ENCODE measurements around the gene DUSP3. TPM values are rescaled to one million over a fixed set of nuclear protein-coding genes. Genes with fewer than 3 reads are reported as not detected.

DUSP3 gene
- total RNA-seq, 1 donor from 2014 or later, result 293 TPM

- Histone ChIP-seq H3K36me3 (no peaks in the 10 kb centered on the region), H3K4me1 (peaks cover 3% of the 10 kb centered on the region), H3K9me3 (replicated peaks) (peaks cover 5% of the 10 kb centered on the region), H3K27ac (replicated peaks) (no peak overlapping the region), H3K4me3 (no peak overlapping the region), H3K27me3 (ENCODE audit: low read depth) (no peaks in the 10 kb centered on the region)
- intact Hi-C loops (cut with micrococcal nuclease), result loop anchor here (10.0 kb wide), 1 partner anchor 55 kb away; the partner anchor contains the start of gene CD300LG
- no peak for DNase-seq
- no peak for TF ChIP-seq CTCF (IDR thresholded peaks at IDR 0.05; ENCODE audit: borderline replicate concordance)
These were observed 10.7 kb upstream of the DUSP3 start for GRCh38 chr17:43789482-43789881.

- Histone ChIP-seq H3K27ac (replicated peaks) (no peak overlapping the region), H3K9me3 (replicated peaks) (peaks cover 5% of the 10 kb centered on the region), H3K4me1 (peaks cover 3% of the 10 kb centered on the region), H3K36me3 (no peaks in the 10 kb centered on the region), H3K27me3 (ENCODE audit: low read depth) (no peaks in the 10 kb centered on the region), H3K4me3 (no peak overlapping the region)
- TF ChIP-seq CTCF (IDR thresholded peaks at IDR 0.05; ENCODE audit: borderline replicate concordance), result no peak
- intact Hi-C loops (cut with micrococcal nuclease), result loop anchor here (10.0 kb wide), 1 partner anchor 56 kb away; the partner anchor contains the start of gene CD300LG
- no peak for DNase-seq
These were observed 9.8 kb upstream of the DUSP3 start for GRCh38 chr17:43788540-43788939.

GRCh38 chr17:43787728-43788127, 9.0 kb upstream of the DUSP3 start:
- DNase-seq, result no peak
- Histone ChIP-seq H3K36me3 (no peaks in the 10 kb centered on the region), H3K4me3 (no peak overlapping the region), H3K9me3 (replicated peaks) (peaks cover 2% of the 10 kb centered on the region), H3K27me3 (ENCODE audit: low read depth) (no peaks in the 10 kb centered on the region), H3K27ac (replicated peaks) (no peak overlapping the region), H3K4me1 (peaks cover 3% of the 10 kb centered on the region)
- intact Hi-C loops (cut with micrococcal nuclease), result loop anchor here (10.0 kb wide), 1 partner anchor 57 kb away; the partner anchor contains the start of gene CD300LG
- TF ChIP-seq CTCF (IDR thresholded peaks at IDR 0.05; ENCODE audit: borderline replicate concordance), result no peak

- Histone ChIP-seq H3K27ac (replicated peaks) (no peak overlapping the region), H3K9me3 (replicated peaks) (no peaks in the 10 kb centered on the region), H3K36me3 (no peaks in the 10 kb centered on the region), H3K27me3 (ENCODE audit: low read depth) (no peaks in the 10 kb centered on the region), H3K4me1 (peaks cover 5% of the 10 kb centered on the region), H3K4me3 (no peak overlapping the region)
- intact Hi-C loops (cut with micrococcal nuclease), result loop anchor here (10.0 kb wide), 1 partner anchor 60 kb away; the partner anchor contains the start of gene CD300LG
- no peak for TF ChIP-seq CTCF (IDR thresholded peaks at IDR 0.05; ENCODE audit: borderline replicate concordance)
- no peak for DNase-seq
These were observed 5.9 kb upstream of the DUSP3 start for GRCh38 chr17:43784628-43785101.

- TF ChIP-seq CTCF (IDR thresholded peaks at IDR 0.05; ENCODE audit: borderline replicate concordance), result no peak
- Histone ChIP-seq H3K4me1 (peaks cover 11% of the 10 kb centered on the region), H3K36me3 (no peaks in the 10 kb centered on the region), H3K4me3 (no peak overlapping the region), H3K27ac (replicated peaks) (no peak overlapping the region), H3K9me3 (replicated peaks) (no peaks in the 10 kb centered on the region), H3K27me3 (ENCODE audit: low read depth) (no peaks in the 10 kb centered on the region)
- intact Hi-C loops (cut with micrococcal nuclease), result loop anchor here (10.0 kb wide), 1 partner anchor 61 kb away; the partner anchor contains the start of gene CD300LG
- no peak for DNase-seq
These were observed 5.3 kb upstream of the DUSP3 start for GRCh38 chr17:43784068-43784467.
